Colonic mucosa (tissue), 4 donors: ENCODE measurements around the gene SMG1. TPM values are rescaled to one million over a fixed set of nuclear protein-coding genes. Genes with fewer than 3 reads are reported as not detected.

Experiments used
- DNase-seq: peaks from one replicate; pipeline ENCODE4 v3.0.0-alpha.2; 2020
- H3K27ac ChIP-seq: fragments of 200-600 bp; one replicate; pipeline ENCODE4 v1.8.0; 2021
- H3K27me3 ChIP-seq: fragments of 200-600 bp; one replicate; pipeline ENCODE4 v1.8.0; 2021
- H3K36me3 ChIP-seq: fragments of 200-600 bp; one replicate; pipeline ENCODE4 v1.8.0; 2021
- H3K4me1 ChIP-seq: fragments of 200-600 bp; one replicate; pipeline ENCODE4 v1.8.0; 2021; ENCODE audit warnings: mild to moderate bottlenecking
- H3K4me3 ChIP-seq: fragments of 200-600 bp; one replicate; pipeline ENCODE4 v1.8.0; 2021
- H3K9ac ChIP-seq, 2 donors: one replicate each; pipeline ENCODE4 v1.7.0; 2013; ENCODE audit warnings: control low read depth in 2 of 2, low read depth in 2 of 2, low read length in 2 of 2
- H3K9me3 ChIP-seq: fragments of 200-600 bp; one replicate; pipeline ENCODE4 v1.8.0; 2021
- intact Hi-C: fragments of 100-400 bp; cut with DNase I; formaldehyde crosslinking; loops from one replicate; pipeline ENCODE4 v1.14.1; 2022
- total RNA-seq, 2 donors: library from RNA; stranded (reverse); fragmentation: NEBNext Ultra II Directional in 1 of 2; extraction: Animal tissue kit (Norgen Biotek cat#: 25700) in 1 of 2; gene quantifications; one replicate each; pipeline ENCODE4 v1.2.1, GENCODE V29; 2021
- TF ChIP-seq, protein P1 (sequence below): fragments of 200-600 bp; IDR thresholded peaks from one replicate; pipeline ENCODE4 v1.8.0; 2022; ENCODE audit warnings: antibody characterized with exemption, mild to moderate bottlenecking
- donor health status: healthy.
- donor health status: DM: no; HTN: no; CAD: no.
- donor health status: DM: no; HTN: no; CAD: no.

SMG1 gene
- total RNA-seq, 2 donors from 2014 or later = 73.6 to 83.3 TPM

DNA sequence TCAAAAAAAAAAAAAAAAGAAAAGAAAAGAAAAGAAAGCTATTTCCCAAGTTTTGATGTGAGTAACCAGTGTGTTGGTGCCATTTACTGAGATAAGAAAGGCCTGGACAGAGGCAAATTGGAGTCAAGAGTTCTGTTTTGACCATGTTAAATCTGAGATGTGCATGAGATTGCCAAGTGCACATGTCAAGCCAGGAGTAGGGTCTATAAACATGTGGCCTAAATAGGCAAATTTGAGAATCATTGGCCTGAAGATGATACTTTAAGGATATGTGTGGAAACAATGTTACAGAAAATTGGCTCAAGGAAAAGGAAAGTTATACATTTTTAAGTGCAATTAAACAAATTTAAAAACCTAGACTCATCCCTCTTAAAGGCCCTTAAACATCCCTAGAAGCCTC lies 15.3 kb upstream of the SMG1 start:
- Histone ChIP-seq H3K27me3 (no peaks in the 10 kb centered on the region), H3K4me1 (no peaks in the 10 kb centered on the region), H3K27ac (peak overlapping the region; percentile 19), H3K9ac (no peak overlapping the region), H3K9me3 (no peaks in the 10 kb centered on the region), H3K36me3 (no peaks in the 10 kb centered on the region), H3K4me3 (no peak overlapping the region)
- intact Hi-C loops = no loop called here
- TF ChIP-seq, protein P1, sequence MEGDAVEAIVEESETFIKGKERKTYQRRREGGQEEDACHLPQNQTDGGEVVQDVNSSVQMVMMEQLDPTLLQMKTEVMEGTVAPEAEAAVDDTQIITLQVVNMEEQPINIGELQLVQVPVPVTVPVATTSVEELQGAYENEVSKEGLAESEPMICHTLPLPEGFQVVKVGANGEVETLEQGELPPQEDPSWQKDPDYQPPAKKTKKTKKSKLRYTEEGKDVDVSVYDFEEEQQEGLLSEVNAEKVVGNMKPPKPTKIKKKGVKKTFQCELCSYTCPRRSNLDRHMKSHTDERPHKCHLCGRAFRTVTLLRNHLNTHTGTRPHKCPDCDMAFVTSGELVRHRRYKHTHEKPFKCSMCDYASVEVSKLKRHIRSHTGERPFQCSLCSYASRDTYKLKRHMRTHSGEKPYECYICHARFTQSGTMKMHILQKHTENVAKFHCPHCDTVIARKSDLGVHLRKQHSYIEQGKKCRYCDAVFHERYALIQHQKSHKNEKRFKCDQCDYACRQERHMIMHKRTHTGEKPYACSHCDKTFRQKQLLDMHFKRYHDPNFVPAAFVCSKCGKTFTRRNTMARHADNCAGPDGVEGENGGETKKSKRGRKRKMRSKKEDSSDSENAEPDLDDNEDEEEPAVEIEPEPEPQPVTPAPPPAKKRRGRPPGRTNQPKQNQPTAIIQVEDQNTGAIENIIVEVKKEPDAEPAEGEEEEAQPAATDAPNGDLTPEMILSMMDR = no peak
- no peak for DNase-seq

DNA sequence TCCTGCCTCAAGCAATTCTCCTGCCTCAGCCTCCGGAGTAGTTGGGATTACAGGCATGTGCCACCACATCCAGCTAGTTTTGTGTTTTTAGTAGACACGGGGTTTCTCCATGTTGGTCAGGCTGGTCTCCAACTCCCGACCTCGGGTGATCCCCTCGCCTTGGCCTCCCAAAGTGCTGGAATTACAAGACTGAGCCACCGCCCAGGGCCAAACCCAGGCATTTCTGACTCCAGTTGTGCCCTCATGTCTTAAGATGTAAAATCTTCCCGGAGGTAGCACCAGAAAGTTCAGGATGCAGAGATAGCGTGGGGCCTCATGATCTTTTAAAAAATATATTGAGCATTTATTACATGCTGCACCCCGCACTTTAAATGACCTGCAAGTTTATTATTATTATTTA lies 12.8 kb upstream of the SMG1 start:
- no peak overlapping the region for H3K4me3 ChIP-seq
- no peaks in the 10 kb centered on the region for H3K4me1 ChIP-seq
- H3K9me3 ChIP-seq = no peaks in the 10 kb centered on the region
- no peak overlapping the region for H3K27ac ChIP-seq
- no peaks in the 10 kb centered on the region for H3K27me3 ChIP-seq
- no peaks in the 10 kb centered on the region for H3K36me3 ChIP-seq
- no peak for DNase-seq
- no peak overlapping the region for H3K9ac ChIP-seq
- intact Hi-C loops = no loop called here
- TF ChIP-seq, protein P1 = no peak

DNA sequence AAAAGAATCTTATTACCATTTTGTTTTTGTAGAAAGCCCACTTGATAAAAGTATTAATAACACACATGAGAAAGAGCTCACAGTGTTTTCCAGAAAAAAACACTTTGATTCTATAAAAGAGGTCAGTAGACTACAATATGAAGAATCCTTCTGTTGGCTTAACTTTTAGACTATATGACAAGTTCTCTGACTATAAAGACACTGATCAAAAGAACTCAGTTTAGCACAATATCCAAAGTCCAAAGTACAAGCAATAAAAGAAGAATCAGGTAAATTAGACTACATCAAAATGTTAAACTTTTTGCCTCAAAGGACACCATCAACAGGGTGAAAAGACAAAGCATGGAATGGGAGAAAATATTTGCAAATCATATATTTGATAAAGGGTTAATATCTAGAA lies 11.2 kb upstream of the SMG1 start:
- H3K36me3 ChIP-seq = no peaks in the 10 kb centered on the region
- DNase-seq = no peak
- H3K27ac ChIP-seq = peak overlapping the region; percentile 0
- TF ChIP-seq, protein P1 = no peak
- H3K27me3 ChIP-seq = no peaks in the 10 kb centered on the region
- H3K4me3 ChIP-seq = no peak overlapping the region
- no peaks in the 10 kb centered on the region for H3K9me3 ChIP-seq
- no peak overlapping the region for H3K9ac ChIP-seq
- H3K4me1 ChIP-seq = no peaks in the 10 kb centered on the region
- intact Hi-C loops = no loop called here

DNA sequence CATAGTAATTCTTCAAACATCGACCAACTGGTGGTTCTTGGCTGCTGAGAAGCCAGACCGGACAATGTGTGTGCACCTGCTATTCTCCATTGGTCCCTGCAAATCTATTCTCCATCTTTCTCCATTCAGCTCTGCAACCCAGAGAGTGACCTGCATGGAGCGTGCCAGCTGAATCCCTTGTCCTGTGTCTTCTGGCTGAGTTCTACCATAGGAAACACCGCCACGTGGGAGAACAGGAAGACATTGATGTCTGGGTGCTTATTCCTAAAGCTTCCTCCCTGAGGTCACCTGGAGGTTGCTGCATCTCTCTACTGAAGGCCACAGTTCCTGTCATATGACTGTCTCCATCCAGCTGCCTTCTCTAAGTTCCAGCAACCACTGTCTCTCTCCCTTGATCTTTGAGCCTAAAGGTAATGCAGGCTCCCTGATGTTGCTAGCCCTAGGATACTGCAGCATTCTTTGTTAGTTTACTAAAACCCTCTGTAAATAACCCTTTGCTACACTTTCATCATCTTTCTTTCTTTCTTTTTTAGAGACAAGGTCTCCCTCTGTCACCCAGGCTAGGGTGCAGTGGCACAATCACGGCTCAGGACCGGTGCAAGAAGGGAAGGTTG lies 10.6 kb upstream of the SMG1 start:
- Histone ChIP-seq H3K27me3 (no peaks in the 10 kb centered on the region), H3K9ac (no peak overlapping the region), H3K27ac (peak overlapping the region; percentile 0), H3K36me3 (no peaks in the 10 kb centered on the region), H3K9me3 (no peaks in the 10 kb centered on the region), H3K4me1 (no peaks in the 10 kb centered on the region), H3K4me3 (no peak overlapping the region)
- TF ChIP-seq, protein P1 = no peak
- intact Hi-C loops = no loop called here
- no peak for DNase-seq

DNA sequence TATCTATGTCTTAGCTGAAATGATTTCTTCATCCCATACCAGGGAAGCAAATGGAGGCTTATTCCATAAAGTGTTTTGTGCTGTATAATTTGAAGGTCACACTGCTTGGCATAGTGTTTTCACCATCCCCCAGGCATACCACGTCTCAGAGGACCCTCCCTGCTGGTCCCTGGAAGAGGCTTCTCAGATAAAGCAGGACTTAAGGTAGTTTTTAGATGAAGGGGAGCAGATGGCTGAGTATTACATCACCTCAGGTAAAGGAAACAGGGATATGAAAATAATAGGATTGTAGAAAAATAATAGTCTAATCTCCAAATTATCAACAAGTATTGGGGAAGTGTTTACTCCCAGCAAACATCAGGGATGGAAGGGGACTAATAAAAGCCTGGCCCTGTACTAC lies 7.3 kb upstream of the SMG1 start:
- intact Hi-C loops = no loop called here
- no peaks in the 10 kb centered on the region for H3K9me3 ChIP-seq
- no peaks in the 10 kb centered on the region for H3K27me3 ChIP-seq
- no peaks in the 10 kb centered on the region for H3K36me3 ChIP-seq
- DNase-seq = no peak
- H3K9ac ChIP-seq = no peak overlapping the region
- no peak overlapping the region for H3K4me3 ChIP-seq
- H3K27ac ChIP-seq = no peak overlapping the region
- TF ChIP-seq, protein P1 = no peak
- no peaks in the 10 kb centered on the region for H3K4me1 ChIP-seq
